HepG2 (cell line): ENCODE results near the gene VWA1. TPM values are rescaled to one million over a fixed set of nuclear protein-coding genes. Genes with fewer than 3 reads are reported as not detected.

ENCODE experiments used
- BHLHE40 ChIP-seq: IDR thresholded peaks from 2 replicates; pipeline ENCODE4 v1.6.1; 2011; ENCODE audit warnings: low read length, improper control_type of control experiment
- ELK4 ChIP-seq: sonication (generic); formaldehyde crosslinking; IDR thresholded peaks from 2 replicates; pipeline ENCODE4 v1.9.0; 2021; ENCODE audit warnings: missing genetic modification reagents, borderline replicate concordance
- GRHL1 ChIP-seq: sonication (generic); formaldehyde crosslinking; conservative IDR thresholded peaks from 2 replicates; pipeline ENCODE4 v1.8.0; 2022; ENCODE audit warnings: missing genetic modification reagents
- HINFP ChIP-seq: sonication (generic); formaldehyde crosslinking; IDR thresholded peaks from 2 replicates; pipeline ENCODE4 v1.4.0; 2020; ENCODE audit warnings: low read depth, mild to moderate bottlenecking, missing genetic modification reagents
- PCBP1 ChIP-seq: fragments of 200-400 bp; formaldehyde crosslinking; IDR thresholded peaks from 2 replicates; pipeline ENCODE4 v1.6.1; 2017; ENCODE audit warnings: mild to moderate bottlenecking, low read depth, low read length, borderline replicate concordance
- RERE ChIP-seq: IDR thresholded peaks from 2 replicates; pipeline ENCODE4 v1.6.1; 2016; ENCODE audit warnings: low read depth, missing genetic modification reagents, missing compliant biosample characterization
- SNAPC5 ChIP-seq: sonication (generic); formaldehyde crosslinking; IDR thresholded peaks from 2 replicates; pipeline ENCODE4 v1.8.1; 2023; ENCODE audit warnings: mild to moderate bottlenecking, missing genetic modification reagents, borderline replicate concordance
- SRSF4 ChIP-seq: fragments of 200-400 bp; formaldehyde crosslinking; IDR thresholded peaks from one replicate; pipeline ENCODE4 v1.6.1; 2018; ENCODE audit warnings: mild to moderate bottlenecking, low read depth, low read length, moderate library complexity; ENCODE audit not compliant: poor library complexity, severe bottlenecking
- THAP9 ChIP-seq: sonication (generic); formaldehyde crosslinking; IDR thresholded peaks from 2 replicates; pipeline ENCODE4; 2020; ENCODE audit warnings: missing genetic modification reagents, mild to moderate bottlenecking, borderline replicate concordance
- ZNF292 ChIP-seq: sonication (generic); formaldehyde crosslinking; IDR thresholded peaks from 2 replicates; pipeline ENCODE4 v1.8.1; 2022; ENCODE audit warnings: mild to moderate bottlenecking, low read depth, missing genetic modification reagents, borderline replicate concordance
- ZNF704 ChIP-seq: sonication (generic); formaldehyde crosslinking; IDR thresholded peaks from 2 replicates; pipeline ENCODE4 v1.8.1; 2023; ENCODE audit warnings: mild to moderate bottlenecking, inconsistent platforms, moderate library complexity, missing genetic modification reagents, borderline replicate concordance
- polyA plus RNA-seq, 8 experiments: library from polyadenylated mRNA; depleted of rRNA in 3 of 8; stranded (reverse) in 7 of 8; unstranded in 1 of 8; fragments of >200 nt; fragmentation: Illumina TruSeq in 4 of 8; extraction: Trizol in 4 of 8; gene quantifications; 2 replicates each; pipeline versions ENCODE4 v1.2.1 to v1.2.3, GENCODE V29; 2011 to 2016; ENCODE audit warnings: low read depth in 4 of 8, missing spikeins in 1 of 8, mixed read lengths in 1 of 8; ENCODE audit not compliant: insufficient read depth in 1 of 8
- total RNA-seq, 5 experiments: library from RNA; depleted of rRNA; stranded (reverse); fragments of >200 nt; fragmentation: Illumina TruSeq; extraction: Trizol; gene quantifications; 2 replicates each; pipeline ENCODE4 v1.2.3, GENCODE V29; 2016; ENCODE audit warnings: low read depth in 1 of 5

VWA1 gene
- total and polyA plus RNA-seq, 2 of the 13 experiments (the other 11 are each of a cell fraction or from before 2014, with no cell fraction given): 40.9 to 57.5 TPM

GRCh38 chr1:1399187-1399871 is 36.2 kb upstream of the VWA1 start, which contains the start of gene CCNL2 (continued):
- TF ChIP-seq ZNF704 (CRISPR knock-in tag) (peak; percentile 72; the same call in 1 of the 2 replicates), THAP9 (CRISPR knock-in tag) (peak; percentile 56; the same call in 1 of the 2 replicates), RERE (CRISPR knock-in tag) (peak; percentile 26; the same call in 1 of the 2 replicates), SNAPC5 (no peak; the same call in 1 of the 2 replicates), HINFP (peak; percentile 73), GRHL1 (CRISPR knock-in tag) (no peak), ELK4 (CRISPR knock-in tag) (peak; percentile 54; the same call in 1 of the 2 replicates), BHLHE40 (peak; percentile 72), PCBP1 (peak; percentile 28; the same call in 1 of the 2 replicates), ZNF292 (no peak), SRSF4 (no peak)
